Stimulated activated naive CD8-positive, alpha-beta T cell treated with anti-CD3 and anti-CD28 coated beads, Interleukin-15, Interleukin-2, amounts not matched to agents 100 ng/mL and 50 ng/mL, for 24 hours (primary cell): Measurements from ENCODE around the gene CD22.
A peak's percentile ranks its signal among the peaks of the same experiment; 100 is the strongest.
"Not testable (repeated sequence)": the region's sequence is repeated elsewhere in the genome, so short reads cannot be mapped to it uniquely, and the experiment has no call there.

Experiments used
- H3K27ac Mint-ChIP-seq: one replicate; pipeline ENCODE4 v1.8.0; 2021; ENCODE audit warnings: mild to moderate bottlenecking, mixed read lengths
- H3K27me3 Mint-ChIP-seq: one replicate; pipeline ENCODE4 v1.8.0; 2021; ENCODE audit warnings: mixed read lengths
- H3K36me3 Mint-ChIP-seq: one replicate; pipeline ENCODE4 v1.8.0; 2021; ENCODE audit warnings: low read depth, mixed read lengths
- H3K4me1 Mint-ChIP-seq: one replicate; pipeline ENCODE4 v1.8.0; 2021; ENCODE audit warnings: low read depth, mixed read lengths
- H3K4me3 Mint-ChIP-seq: one replicate; pipeline ENCODE4 v1.8.0; 2021; ENCODE audit warnings: mild to moderate bottlenecking, mixed read lengths
- H3K9me3 Mint-ChIP-seq: one replicate; pipeline ENCODE4 v1.8.0; 2021; ENCODE audit warnings: mixed read lengths

CD22 gene

DNA sequence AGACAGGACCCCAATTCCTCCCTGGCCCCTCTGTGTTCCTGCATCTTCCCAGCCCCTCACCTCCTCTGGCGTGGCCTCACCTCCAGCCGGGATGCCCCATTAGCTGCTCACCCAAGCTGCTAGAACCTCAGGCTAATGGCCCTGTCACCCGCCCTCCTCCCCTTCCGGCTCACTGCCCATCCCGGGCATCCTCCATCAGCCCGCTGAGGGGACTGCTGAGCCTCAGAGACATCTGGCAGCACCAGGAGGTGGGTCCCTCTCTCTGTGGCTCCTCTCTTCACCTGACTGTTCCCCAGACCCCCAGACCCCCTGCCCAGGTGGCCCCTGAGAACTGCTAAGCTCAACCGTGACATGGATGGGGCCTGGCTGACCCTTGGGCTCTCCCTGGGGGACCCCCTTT lies 21.6 kb downstream of the CD22 start:
- Mint-ChIP-seq H3K4me3 (no peak overlapping the region), H3K9me3 (no peaks in the 10 kb centered on the region), H3K36me3 (no peaks in the 10 kb centered on the region), H3K27ac (no peak overlapping the region), H3K27me3 (no peaks in the 10 kb centered on the region), H3K4me1 (peaks cover 46% of the 10 kb centered on the region)

DNA sequence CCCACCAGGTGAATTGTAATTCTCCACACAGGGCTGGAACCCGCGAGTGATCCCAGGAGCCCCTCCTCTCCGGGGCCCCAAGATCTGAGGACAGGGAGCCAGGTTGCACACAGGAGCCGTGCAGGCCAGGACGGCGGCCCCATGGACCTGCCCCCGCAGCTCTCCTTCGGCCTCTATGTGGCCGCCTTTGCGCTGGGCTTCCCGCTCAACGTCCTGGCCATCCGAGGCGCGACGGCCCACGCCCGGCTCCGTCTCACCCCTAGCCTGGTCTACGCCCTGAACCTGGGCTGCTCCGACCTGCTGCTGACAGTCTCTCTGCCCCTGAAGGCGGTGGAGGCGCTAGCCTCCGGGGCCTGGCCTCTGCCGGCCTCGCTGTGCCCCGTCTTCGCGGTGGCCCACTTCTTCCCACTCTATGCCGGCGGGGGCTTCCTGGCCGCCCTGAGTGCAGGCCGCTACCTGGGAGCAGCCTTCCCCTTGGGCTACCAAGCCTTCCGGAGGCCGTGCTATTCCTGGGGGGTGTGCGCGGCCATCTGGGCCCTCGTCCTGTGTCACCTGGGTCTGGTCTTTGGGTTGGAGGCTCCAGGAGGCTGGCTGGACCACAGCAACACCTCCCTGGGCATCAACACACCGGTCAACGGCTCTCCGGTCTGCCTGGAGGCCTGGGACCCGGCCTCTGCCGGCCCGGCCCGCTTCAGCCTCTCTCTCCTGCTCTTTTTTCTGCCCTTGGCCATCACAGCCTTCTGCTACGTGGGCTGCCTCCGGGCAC lies 22.6 kb downstream of the CD22 start:
- H3K36me3 Mint-ChIP-seq = no peaks in the 10 kb centered on the region
- no peaks in the 10 kb centered on the region for H3K9me3 Mint-ChIP-seq
- H3K4me3 Mint-ChIP-seq = no peak overlapping the region
- no peak overlapping the region for H3K27ac Mint-ChIP-seq
- H3K27me3 Mint-ChIP-seq = no peaks in the 10 kb centered on the region
- H3K4me1 Mint-ChIP-seq = peaks cover 36% of the 10 kb centered on the region

DNA sequence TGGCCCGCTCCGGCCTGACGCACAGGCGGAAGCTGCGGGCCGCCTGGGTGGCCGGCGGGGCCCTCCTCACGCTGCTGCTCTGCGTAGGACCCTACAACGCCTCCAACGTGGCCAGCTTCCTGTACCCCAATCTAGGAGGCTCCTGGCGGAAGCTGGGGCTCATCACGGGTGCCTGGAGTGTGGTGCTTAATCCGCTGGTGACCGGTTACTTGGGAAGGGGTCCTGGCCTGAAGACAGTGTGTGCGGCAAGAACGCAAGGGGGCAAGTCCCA lies 23.1 kb downstream of the CD22 start:
- Mint-ChIP-seq H3K27ac (no peak overlapping the region), H3K27me3 (no peaks in the 10 kb centered on the region), H3K36me3 (no peaks in the 10 kb centered on the region), H3K4me3 (no peak overlapping the region), H3K4me1 (peaks cover 31% of the 10 kb centered on the region), H3K9me3 (no peaks in the 10 kb centered on the region)

DNA sequence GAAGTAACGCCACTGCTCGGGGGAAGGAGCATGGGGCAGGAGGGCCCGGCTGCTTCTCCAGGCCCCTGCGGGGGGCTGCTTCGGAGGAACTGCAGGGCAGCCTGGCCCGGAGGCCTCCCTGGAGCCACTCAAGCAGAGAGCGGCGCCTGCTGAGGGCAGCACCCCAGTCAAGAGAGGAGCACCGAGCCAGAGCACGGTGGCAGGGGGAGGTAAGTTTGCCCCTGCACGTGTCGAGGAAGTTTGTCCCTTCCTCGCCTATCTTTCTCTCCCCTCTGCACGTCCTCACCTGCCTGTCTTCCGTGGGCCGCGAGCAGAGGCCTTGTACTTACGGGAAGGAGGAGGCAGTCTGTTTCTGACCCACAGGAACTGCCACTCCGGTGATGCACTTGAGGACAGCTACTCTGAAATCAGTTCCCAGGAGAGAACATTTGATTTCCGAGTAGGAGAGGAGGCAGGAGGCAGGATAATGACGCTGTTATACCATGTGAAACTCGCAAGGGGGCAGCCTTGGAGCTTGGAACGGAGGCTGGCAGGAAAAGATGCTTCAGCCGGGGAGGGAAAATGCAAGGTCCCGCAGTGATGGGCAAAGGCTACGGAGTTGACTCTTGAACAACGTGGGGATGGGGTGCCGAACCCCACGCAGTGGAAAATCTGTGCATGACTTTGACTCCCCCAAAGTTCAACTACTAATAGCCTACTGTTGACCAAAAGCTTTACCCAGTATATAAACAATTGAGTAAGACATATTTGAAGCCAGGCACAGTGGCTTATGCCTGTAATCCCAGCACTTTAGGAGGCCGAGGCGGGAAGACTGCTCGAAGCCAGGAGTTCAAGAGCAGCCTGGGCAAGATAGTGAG lies 23.7 kb downstream of the CD22 start:
- Mint-ChIP-seq H3K9me3 (no peaks in the 10 kb centered on the region), H3K27ac (no peak overlapping the region), H3K4me1 (peaks cover 29% of the 10 kb centered on the region), H3K36me3 (no peaks in the 10 kb centered on the region), H3K27me3 (no peaks in the 10 kb centered on the region), H3K4me3 (no peak overlapping the region)

DNA sequence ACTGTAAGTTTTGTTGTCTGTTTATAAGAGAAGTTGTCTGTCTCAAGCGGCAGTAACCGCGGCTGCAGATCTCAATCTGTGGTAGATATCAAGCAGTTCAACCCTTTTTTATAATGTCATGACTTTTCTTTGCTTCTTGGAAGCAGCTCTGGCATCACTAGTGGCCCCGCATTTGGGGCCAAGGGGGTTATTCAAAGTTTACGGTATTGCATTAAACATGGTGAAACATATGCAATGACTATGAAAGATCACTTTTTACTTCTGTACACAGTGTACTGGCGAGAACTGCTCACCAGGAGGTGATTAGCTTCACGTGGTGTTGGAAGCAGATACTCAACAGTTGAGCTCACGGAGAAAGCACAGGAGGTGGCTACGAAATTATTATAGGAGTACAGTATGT lies 24.6 kb downstream of the CD22 start:
- no peaks in the 10 kb centered on the region for H3K9me3 Mint-ChIP-seq
- no peak overlapping the region for H3K27ac Mint-ChIP-seq
- H3K36me3 Mint-ChIP-seq = no peaks in the 10 kb centered on the region
- peaks cover 3% of the 10 kb centered on the region for H3K27me3 Mint-ChIP-seq
- H3K4me1 Mint-ChIP-seq = peaks cover 27% of the 10 kb centered on the region
- H3K4me3 Mint-ChIP-seq = no peak overlapping the region

DNA sequence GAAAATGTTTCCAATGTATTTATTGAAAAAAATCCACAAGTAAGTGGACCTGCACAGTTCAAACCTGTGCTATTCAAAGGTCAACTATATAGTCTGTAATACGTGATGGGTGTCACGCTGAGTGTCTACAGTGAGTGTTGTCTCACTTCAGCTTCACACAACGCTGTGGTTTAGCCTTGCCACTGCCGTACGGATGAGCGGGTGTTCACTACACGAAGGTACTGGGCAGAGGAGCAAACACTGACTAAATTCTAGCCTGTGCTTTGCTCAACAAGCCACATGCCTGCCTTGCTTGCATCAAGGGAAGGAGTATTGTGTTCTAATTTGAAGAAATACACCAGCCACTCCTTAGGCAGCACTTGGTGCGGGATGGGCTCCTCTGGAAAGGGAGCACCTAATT lies 25.9 kb downstream of the CD22 start:
- no peak overlapping the region for H3K27ac Mint-ChIP-seq

DNA sequence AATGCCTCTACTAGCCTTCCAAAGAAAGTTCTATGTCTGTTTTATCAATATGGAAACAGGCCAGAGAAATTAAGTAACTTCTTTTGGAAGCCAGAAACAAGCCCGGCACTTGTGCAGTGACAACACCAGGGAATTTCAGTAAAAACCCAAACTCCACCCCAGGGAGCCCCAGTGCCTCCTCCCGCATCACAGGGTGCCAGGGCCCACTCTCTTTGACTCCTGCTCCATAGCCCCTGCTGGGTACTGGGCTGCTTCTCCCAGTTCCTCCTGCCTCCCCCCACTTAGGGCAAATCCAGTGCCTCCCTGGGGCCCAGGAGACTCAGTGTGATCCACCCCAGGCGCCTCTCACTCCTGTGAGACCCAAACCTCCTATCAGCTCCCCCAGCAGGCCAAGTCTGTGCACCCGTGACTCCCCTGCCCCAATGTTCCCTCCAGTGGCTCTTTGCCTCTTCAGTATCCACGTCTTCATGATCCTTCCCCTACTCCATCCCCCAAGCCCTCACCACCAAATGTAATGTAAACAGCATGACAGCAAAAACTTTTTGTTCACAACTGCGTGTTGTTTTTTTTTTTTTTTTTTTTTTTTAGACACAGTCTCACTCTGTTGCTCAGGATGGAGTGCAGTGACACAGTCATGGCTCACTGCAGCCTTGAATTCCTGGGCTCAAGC lies 26.9 kb downstream of the CD22 start:
- Mint-ChIP-seq H3K36me3 (no peaks in the 10 kb centered on the region), H3K4me3 (no peak overlapping the region), H3K27me3 (peaks cover 4% of the 10 kb centered on the region), H3K9me3 (no peaks in the 10 kb centered on the region), H3K4me1 (peaks cover 18% of the 10 kb centered on the region), H3K27ac (no peak overlapping the region)

More for the DNA sequence above, 25.9 kb downstream of the CD22 start:
- Mint-ChIP-seq H3K4me3 (no peak overlapping the region), H3K4me1 (peaks cover 18% of the 10 kb centered on the region), H3K27me3 (peaks cover 3% of the 10 kb centered on the region), H3K36me3 (no peaks in the 10 kb centered on the region), H3K9me3 (no peaks in the 10 kb centered on the region)

DNA sequence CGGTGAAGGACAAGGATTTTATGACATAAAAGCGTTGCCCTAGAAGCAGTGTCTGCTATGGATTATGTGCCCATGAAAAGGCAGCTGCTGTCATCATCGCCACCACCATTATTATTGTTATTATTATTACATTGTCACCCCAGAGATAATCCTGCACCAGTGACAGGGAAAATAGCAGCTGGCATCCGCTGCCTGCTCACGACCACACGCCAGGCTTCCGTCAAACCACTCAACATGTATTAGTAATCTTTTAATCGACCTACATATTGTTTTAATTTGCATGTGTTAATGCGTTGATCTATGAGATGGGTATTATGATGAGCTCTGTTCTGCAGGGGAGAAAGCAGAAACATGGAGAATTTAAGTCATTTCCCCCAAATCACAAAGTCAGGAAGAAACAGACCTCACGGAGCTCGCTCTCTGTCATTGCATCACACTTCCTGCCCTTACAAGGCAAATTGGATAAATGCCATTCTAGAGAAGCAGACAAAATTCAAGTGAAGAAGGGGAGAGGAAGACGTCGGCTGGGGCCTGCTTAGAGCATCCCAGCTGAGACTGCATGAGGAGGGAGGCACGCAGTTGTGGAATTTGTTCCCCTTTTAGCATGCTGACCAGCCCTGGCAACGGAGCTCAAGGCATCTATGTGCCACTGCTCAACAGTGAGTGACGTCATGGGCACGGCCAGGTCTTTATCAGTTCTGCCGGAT lies 29.0 kb downstream of the CD22 start, which contains the start of gene FFAR3:
FFAR3 (plus strand) TSS at position 594 of the 707 bp plus-strand sequence. CDS start 431 bp downstream, outside the sequence.
- Mint-ChIP-seq H3K27me3 (peaks cover 8% of the 10 kb centered on the region), H3K9me3 (no peaks in the 10 kb centered on the region), H3K36me3 (no peaks in the 10 kb centered on the region), H3K4me3 (peak within 1 kb of the TSS; percentile 45), H3K27ac (peak within 1 kb of the TSS; percentile 80), H3K4me1 (peaks cover 12% of the 10 kb centered on the region)

DNA sequence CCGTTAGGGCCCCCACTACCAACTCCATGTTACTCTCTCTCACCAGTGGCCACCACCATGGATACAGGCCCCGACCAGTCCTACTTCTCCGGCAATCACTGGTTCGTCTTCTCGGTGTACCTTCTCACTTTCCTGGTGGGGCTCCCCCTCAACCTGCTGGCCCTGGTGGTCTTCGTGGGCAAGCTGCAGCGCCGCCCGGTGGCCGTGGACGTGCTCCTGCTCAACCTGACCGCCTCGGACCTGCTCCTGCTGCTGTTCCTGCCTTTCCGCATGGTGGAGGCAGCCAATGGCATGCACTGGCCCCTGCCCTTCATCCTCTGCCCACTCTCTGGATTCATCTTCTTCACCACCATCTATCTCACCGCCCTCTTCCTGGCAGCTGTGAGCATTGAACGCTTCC lies 29.8 kb downstream of the CD22 start:
- peaks cover 12% of the 10 kb centered on the region for H3K4me1 Mint-ChIP-seq
- H3K9me3 Mint-ChIP-seq, H3K27ac Mint-ChIP-seq, H3K36me3 Mint-ChIP-seq, H3K27me3 Mint-ChIP-seq, H3K4me3 Mint-ChIP-seq: not testable (repeated sequence)

DNA sequence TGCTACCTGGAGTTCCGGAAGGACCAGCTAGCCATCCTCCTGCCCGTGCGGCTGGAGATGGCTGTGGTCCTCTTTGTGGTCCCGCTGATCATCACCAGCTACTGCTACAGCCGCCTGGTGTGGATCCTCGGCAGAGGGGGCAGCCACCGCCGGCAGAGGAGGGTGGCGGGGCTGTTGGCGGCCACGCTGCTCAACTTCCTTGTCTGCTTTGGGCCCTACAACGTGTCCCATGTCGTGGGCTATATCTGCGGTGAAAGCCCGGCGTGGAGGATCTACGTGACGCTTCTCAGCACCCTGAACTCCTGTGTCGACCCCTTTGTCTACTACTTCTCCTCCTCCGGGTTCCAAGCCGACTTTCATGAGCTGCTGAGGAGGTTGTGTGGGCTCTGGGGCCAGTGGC lies 30.4 kb downstream of the CD22 start:
- H3K27me3 Mint-ChIP-seq, H3K9me3 Mint-ChIP-seq, H3K36me3 Mint-ChIP-seq, H3K27ac Mint-ChIP-seq, H3K4me3 Mint-ChIP-seq: not testable (repeated sequence)
- H3K4me1 Mint-ChIP-seq = peaks cover 12% of the 10 kb centered on the region

DNA sequence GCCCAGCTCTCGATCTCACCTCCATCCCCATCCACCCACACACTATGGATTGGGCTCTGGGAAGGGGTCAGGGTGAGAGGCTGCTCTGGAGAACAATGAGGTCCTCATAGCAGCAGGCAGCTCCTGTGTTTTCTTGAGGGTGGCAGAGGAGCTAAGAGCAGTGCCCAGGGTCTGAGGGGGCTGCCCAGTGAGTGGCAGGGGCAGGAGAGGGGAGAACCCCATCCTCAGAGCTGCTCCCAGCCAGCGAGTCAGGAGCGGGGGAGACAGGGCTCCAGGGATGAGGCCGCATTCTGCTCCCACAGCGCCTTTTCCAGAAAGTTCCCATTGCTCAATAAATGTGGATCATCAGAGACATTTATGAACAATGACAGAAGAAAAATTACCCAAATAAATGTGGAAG lies 31.1 kb downstream of the CD22 start:
- H3K4me3 Mint-ChIP-seq, H3K9me3 Mint-ChIP-seq, H3K36me3 Mint-ChIP-seq, H3K27me3 Mint-ChIP-seq, H3K27ac Mint-ChIP-seq: not testable (repeated sequence)
- H3K4me1 Mint-ChIP-seq = peaks cover 12% of the 10 kb centered on the region

DNA sequence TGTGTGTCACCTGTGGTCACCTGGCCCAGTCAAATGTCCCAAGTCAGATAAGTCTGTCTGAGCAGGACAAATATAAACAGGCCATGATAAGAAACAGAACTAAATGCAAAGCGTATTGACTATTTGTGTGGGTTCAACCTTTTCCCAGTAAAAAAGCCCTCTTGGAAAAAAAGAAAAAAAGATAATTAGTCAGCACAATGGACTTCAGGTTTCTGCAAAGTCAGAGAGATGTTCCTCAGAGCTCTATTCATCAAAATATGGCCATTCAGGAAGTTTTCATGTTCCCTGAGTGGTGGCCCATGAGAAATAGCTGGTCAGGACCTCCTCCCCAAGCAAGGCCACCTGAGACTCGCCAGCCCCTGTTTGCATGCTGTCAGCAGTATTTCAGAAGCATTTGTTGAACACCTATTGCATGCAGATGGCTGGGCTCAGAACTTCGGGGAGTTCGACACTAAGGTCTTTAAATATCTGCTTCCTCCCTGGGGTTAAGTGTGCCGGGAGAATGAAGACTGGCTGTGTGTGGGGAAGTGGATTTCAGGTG lies 32.0 kb downstream of the CD22 start:
- Mint-ChIP-seq H3K27me3 (peaks cover 10% of the 10 kb centered on the region), H3K36me3 (no peaks in the 10 kb centered on the region), H3K4me3 (no peak overlapping the region), H3K9me3 (no peaks in the 10 kb centered on the region), H3K4me1 (peaks cover 12% of the 10 kb centered on the region), H3K27ac (no peak overlapping the region)

DNA sequence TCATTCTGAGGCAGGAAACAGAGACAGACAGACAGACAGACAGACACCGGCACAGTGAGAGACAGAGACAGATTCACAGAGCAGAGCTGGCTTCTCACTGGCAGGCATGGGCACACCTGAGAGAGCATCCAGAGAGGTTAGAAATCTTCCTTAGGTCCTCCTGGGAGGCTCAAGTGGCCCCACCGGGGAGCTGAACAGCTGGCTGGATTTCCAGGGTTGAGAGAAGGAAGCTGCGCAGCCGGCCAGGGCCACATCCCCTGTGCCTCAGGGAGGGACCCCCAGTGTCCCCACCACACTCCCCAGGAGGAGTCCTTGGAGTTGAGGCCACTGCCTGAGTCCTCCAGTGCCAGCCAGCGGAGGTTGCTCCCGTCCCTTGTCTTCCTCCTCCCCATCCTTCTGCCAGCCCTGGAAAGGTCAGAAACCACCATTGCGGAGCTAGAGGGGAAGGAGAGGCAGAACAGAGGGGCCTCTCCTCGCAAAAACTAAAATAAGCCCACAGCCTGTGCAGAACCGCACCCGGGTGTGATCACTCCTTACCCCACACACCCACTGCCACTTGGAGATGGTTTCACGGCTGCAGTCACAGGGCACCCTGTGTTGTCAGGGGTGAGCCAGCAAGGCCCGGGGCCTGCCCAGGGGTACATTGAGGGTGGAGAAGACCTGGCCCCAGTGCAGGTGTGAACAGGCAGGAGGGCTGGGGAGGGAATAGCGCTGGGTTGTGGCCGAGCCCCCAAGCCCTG lies 33.4 kb downstream of the CD22 start:
- no peak overlapping the region for H3K27ac Mint-ChIP-seq
- H3K27me3 Mint-ChIP-seq = peaks cover 18% of the 10 kb centered on the region
- no peaks in the 10 kb centered on the region for H3K9me3 Mint-ChIP-seq
- no peak overlapping the region for H3K4me3 Mint-ChIP-seq
- H3K4me1 Mint-ChIP-seq = peaks cover 10% of the 10 kb centered on the region
- no peaks in the 10 kb centered on the region for H3K36me3 Mint-ChIP-seq

DNA sequence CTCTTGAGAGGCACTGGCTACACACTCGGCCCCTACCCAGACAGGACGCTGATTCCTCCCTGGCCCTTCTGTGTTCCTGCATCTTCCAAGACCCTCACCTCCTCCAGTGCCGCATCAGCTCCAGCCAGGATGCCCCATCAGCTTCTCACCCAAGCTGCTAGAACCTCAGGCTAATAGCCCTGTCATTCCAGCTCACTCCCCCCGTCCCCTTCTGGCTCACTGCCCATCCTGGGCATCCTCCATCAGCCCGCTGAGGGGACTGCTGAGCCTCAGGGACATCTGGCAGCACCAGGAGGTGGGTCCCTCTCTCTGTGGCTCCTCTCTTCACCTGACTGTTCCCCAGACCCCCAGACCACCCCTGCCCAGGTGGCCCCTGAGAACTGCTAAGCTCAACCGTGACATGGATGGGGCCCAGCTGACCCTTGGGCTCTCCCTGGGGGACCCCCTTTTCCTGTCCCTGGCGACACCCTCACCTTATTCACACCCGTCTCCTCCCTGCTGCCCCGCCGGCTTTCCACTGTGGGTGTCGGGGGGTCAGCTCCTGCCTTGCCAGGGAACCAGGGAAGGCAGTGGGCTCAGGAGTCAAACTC lies 34.1 kb downstream of the CD22 start:
- Mint-ChIP-seq H3K36me3 (no peaks in the 10 kb centered on the region), H3K27ac (no peak overlapping the region)

More for the DNA sequence above, 34.1 kb downstream of the CD22 start:
- peaks cover 4% of the 10 kb centered on the region for H3K4me1 Mint-ChIP-seq
- no peaks in the 10 kb centered on the region for H3K9me3 Mint-ChIP-seq
- H3K4me3 Mint-ChIP-seq = no peak overlapping the region
- H3K27me3 Mint-ChIP-seq = peaks cover 20% of the 10 kb centered on the region
